HepG2 (cell line): ENCODE measurements around the gene CRB1.

Source experiments
- ERF ChIP-seq: IDR thresholded peaks from 2 replicates; pipeline ENCODE4 v1.6.1; 2018; ENCODE audit warnings: missing biosample characterization, missing genetic modification reagents
- ZFP1 ChIP-seq: IDR thresholded peaks from 2 replicates; pipeline ENCODE4 v1.6.1; 2016
- TF ChIP-seq, protein P1 (sequence below): sonication (generic); formaldehyde crosslinking; IDR thresholded peaks from 2 replicates; pipeline ENCODE4 v1.5.0; 2020; ENCODE audit warnings: mild to moderate bottlenecking, missing genetic modification reagents, moderate library complexity

DNA sequence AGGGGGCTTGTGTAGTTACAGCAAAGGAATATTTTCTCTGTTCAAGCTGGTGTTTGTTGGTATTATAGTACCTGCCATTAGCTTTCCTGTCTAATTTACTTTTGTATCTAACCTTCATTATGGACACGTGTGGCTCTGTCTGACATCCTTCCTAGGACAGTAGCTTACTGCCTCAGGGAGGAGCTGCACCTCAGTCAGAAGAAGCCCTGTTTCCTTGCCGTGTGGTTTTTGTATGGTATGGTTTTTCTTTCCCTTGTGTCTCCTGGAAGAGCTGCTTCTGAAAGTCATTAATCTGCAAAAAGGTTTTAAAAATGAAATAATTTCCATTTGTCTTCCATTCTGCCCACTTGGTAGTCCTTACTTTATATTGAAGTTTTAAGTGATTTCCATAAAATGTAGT, 17.4 kb upstream of the CRB1 start:
- TF ChIP-seq, protein P1, sequence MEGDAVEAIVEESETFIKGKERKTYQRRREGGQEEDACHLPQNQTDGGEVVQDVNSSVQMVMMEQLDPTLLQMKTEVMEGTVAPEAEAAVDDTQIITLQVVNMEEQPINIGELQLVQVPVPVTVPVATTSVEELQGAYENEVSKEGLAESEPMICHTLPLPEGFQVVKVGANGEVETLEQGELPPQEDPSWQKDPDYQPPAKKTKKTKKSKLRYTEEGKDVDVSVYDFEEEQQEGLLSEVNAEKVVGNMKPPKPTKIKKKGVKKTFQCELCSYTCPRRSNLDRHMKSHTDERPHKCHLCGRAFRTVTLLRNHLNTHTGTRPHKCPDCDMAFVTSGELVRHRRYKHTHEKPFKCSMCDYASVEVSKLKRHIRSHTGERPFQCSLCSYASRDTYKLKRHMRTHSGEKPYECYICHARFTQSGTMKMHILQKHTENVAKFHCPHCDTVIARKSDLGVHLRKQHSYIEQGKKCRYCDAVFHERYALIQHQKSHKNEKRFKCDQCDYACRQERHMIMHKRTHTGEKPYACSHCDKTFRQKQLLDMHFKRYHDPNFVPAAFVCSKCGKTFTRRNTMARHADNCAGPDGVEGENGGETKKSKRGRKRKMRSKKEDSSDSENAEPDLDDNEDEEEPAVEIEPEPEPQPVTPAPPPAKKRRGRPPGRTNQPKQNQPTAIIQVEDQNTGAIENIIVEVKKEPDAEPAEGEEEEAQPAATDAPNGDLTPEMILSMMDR (CRISPR knock-in tag) = no peak
- TF ChIP-seq ERF (CRISPR knock-in tag) = no peak
- TF ChIP-seq ZFP1 = no peak
